Peyer's patch (tissue), 4 donors: ENCODE data around the gene TFPI.

ENCODE experiments used
- CTCF ChIP-seq, 6 experiments: fragments of 450-650 bp in 4 of 6; fragments of 200-600 bp in 2 of 6; sonication (generic) in 1 of 6; IDR thresholded peaks; one replicate each; pipeline ENCODE4 v1.5.1; 2017 to 2019; ENCODE audit warnings: antibody characterized with exemption in 6 of 6, mild to moderate bottlenecking in 3 of 6, moderate library complexity in 1 of 6
- POLR2A ChIP-seq, 2 donors: fragments of 450-650 bp; IDR thresholded peaks; one replicate each; pipeline ENCODE4 v1.5.1; 2017; ENCODE audit warnings: antibody characterized with exemption in 2 of 2, mild to moderate bottlenecking in 2 of 2, moderate library complexity in 2 of 2

GRCh38 chr2:187424146-187424545, 130.1 kb downstream of the TFPI start:
- no peak for TF ChIP-seq CTCF (IDR thresholded peaks at IDR 0.05)
- no peak for TF ChIP-seq POLR2A (IDR thresholded peaks at IDR 0.05)
